Left ventricle myocardium superior (tissue), 1 donor: Measurements from ENCODE around the gene SMC5. TPM values are rescaled to one million over a fixed set of nuclear protein-coding genes. Genes with fewer than 3 reads are reported as not detected.
"Not testable (repeated sequence)": the region's sequence is repeated elsewhere in the genome, so short reads cannot be mapped to it uniquely, and the experiment has no call there.

Source experiments
- ATAC-seq: fragments of 200-7000 bp; cut with Tn5 transposase; one replicate; pipeline ENCODE4 v1.9.1; 2020; ENCODE audit warnings: mild to moderate bottlenecking, moderate library complexity
- DNase-seq: peaks from one replicate; pipeline ENCODE4 v3.0.0-alpha.2; 2020
- intact Hi-C: fragments of 100-400 bp; cut with micrococcal nuclease; formaldehyde crosslinking; loops from one replicate; pipeline ENCODE4 v1.11.0; 2022
- long read RNA-seq: library from polyadenylated mRNA; unstranded; transcript quantifications from one replicate; pipeline ENCODE4 v2.0.0, GENCODE V29; 2021
- total RNA-seq: library from RNA; stranded (reverse); fragmentation: NEBNext Ultra II Directional; extraction: Animal tissue kit (Norgen Biotek cat#: 25700); gene quantifications from one replicate; pipeline ENCODE4 v1.2.1, GENCODE V29; 2021
- donor health status: DM: no; HTN: yes; CAD: no; lungs with severe emphysema.

SMC5 gene
- total RNA-seq, result 10.5 TPM
- long read RNA-seq, full-length matches to known transcripts, result 6 of 23 reads
- long read RNA-seq, partial matches to known transcripts, result 9 of 23 reads
- long read RNA-seq, other reads (novel, unspliced or antisense), result 8 of 23 reads

- peak; percentile 95 for DNase-seq
- intact Hi-C loops, result no loop called here
- ATAC-seq, result peak; percentile 97
Observed at GRCh38 chr9:70258692-70259511, at the start of gene SMC5. Gene SMC5 (plus strand): TSS chr9:70258978. CDS start chr9:70259079, 101 bp downstream.

- intact Hi-C loops, result no loop called here
- ATAC-seq (no peak), DNase-seq (no peak)
Observed at GRCh38 chr9:70217029-70217428, 41.7 kb upstream of the SMC5 start.

GRCh38 chr9:70218767-70219166 lies 40.0 kb upstream of the SMC5 start:
- intact Hi-C loops, result no loop called here
- no peak for ATAC-seq
- DNase-seq, result no peak

- intact Hi-C loops, result no loop called here
- ATAC-seq (no peak), DNase-seq (no peak)
Observed at GRCh38 chr9:70220216-70220615, 38.6 kb upstream of the SMC5 start.

GRCh38 chr9:70222354-70222753 lies 36.4 kb upstream of the SMC5 start:
- ATAC-seq (no peak), DNase-seq (no peak)
- intact Hi-C loops, result no loop called here

- ATAC-seq (peak; percentile 24), DNase-seq (no peak)
- intact Hi-C loops, result no loop called here
Observed at GRCh38 chr9:70228118-70228517, 30.7 kb upstream of the SMC5 start.

- no peak for DNase-seq
- intact Hi-C loops, result no loop called here
- ATAC-seq, result peak; percentile 19
Observed at GRCh38 chr9:70228611-70229010, 30.2 kb upstream of the SMC5 start.

- peak; percentile 95 for ATAC-seq
- intact Hi-C loops, result no loop called here
- DNase-seq, result peak; percentile 48
Observed at GRCh38 chr9:70229026-70229425, 29.8 kb upstream of the SMC5 start.

GRCh38 chr9:70229579-70229978 lies 29.2 kb upstream of the SMC5 start:
- DNase-seq, result no peak
- ATAC-seq, result peak; percentile 52
- intact Hi-C loops, result no loop called here

DNA sequence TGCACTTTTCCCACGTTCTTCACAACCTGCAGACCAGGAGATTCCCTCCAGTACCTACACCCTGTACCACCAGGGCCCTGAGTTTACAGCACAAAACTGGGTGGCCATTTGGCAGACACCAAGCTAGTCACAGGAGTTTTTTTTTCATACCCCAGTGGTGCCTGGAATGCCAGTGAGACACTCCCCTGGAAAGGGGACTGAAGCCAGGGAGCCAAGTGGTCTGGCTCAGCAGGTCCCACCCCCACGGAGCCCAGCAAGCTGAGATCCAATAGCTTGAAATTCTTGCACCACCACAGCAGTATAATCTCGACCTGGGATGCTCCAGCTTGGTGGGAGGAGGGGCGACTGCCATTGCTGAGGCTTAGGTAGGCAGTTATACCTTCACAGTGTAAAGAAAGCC lies 26.3 kb upstream of the SMC5 start:
- ATAC-seq (no peak), DNase-seq (no peak)
- intact Hi-C loops, result no loop called here

DNA sequence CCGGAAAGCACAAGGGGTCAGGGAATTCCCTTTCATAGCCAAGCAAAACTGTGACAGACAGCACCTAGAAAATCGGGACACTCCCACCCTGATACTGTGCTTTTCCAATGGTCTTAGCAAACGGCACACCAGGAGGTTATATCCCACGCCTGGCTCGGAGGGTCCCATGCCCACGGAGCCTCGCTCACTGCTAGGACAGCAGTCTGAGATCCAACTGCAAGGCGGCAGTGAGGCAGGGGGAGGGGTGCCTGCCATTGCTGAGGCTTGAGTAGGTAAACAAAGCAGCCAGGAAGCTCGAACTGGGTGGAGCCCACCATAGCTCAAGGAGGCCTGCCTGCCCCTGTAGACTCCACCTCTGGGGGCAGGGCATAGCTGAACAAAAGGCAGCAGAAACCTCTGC lies 24.6 kb upstream of the SMC5 start:
- intact Hi-C loops, DNase-seq, ATAC-seq: not testable (repeated sequence)

GRCh38 chr9:70245952-70246351 lies 12.8 kb upstream of the SMC5 start:
- intact Hi-C loops, result not testable (repeated sequence)

DNA sequence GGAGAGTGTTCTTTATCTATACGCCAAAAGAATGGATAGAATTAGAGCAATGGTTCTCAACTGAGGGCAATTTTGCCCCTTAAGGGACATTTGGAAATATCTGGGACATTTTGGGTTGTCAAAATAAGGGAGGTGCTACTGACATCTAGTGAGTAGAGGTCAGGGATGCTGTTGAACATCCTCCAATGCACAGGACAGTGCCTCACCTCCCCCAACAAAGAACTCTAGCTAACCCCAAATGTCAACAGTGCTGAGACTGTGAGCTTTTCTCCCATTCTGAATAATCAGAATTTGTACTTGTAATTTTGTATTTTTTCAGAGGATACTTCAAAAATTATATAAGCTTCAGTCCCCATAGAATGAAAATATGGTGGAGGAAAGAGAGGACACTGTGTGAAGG lies 8.6 kb upstream of the SMC5 start:
- intact Hi-C loops, result no loop called here
- no peak for ATAC-seq
- DNase-seq, result no peak

More at GRCh38 chr9:70245952-70246351, 12.8 kb upstream of the SMC5 start:
- not testable (repeated sequence) for ATAC-seq, DNase-seq

GRCh38 chr9:70255486-70255885 lies 3.3 kb upstream of the SMC5 start:
- no peak for ATAC-seq
- no peak for DNase-seq
- intact Hi-C loops, result no loop called here

DNA sequence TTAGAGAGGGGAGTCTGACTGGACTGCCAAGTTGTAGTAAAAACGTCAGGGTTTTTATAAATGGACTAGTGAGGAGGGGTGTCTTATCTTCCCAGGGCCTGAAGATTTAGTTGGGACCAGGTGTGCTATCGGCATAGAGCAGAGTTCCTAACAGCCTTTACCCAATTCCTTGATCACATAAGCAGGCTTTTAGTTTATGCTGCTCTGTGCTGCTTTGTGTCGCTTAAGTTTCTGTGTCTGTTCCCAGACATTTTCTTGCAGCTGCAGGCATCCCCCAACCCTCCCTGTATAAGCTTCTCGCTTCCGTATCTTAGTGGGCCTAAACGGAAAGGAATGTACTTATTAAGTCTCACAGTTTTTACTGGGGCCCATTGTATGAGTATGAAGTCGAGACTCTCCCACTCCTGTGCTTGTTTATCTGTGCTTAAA lies 2.6 kb upstream of the SMC5 start:
- DNase-seq (no peak), ATAC-seq (no peak)
- intact Hi-C loops, result no loop called here

DNA sequence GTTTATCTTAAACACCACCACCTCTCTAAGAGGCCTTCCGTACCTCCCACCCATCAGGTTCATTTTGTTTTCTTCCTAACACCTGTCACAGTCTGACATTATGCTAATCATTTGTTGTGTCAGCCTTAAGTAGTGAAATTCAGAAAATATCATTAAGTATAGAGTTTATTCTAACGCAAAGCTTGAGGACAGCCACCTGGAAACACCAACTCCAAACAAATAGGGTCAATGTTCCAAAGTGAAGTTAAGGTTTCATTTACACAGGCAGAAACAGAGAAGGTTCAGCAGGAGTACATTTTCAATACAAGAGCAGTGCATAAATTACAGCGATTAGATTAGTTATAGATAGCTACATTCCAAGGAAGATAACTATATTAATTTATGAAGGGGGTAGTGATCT lies 1.3 kb upstream of the SMC5 start:
- DNase-seq (no peak), ATAC-seq (no peak)
- intact Hi-C loops, result no loop called here

DNA sequence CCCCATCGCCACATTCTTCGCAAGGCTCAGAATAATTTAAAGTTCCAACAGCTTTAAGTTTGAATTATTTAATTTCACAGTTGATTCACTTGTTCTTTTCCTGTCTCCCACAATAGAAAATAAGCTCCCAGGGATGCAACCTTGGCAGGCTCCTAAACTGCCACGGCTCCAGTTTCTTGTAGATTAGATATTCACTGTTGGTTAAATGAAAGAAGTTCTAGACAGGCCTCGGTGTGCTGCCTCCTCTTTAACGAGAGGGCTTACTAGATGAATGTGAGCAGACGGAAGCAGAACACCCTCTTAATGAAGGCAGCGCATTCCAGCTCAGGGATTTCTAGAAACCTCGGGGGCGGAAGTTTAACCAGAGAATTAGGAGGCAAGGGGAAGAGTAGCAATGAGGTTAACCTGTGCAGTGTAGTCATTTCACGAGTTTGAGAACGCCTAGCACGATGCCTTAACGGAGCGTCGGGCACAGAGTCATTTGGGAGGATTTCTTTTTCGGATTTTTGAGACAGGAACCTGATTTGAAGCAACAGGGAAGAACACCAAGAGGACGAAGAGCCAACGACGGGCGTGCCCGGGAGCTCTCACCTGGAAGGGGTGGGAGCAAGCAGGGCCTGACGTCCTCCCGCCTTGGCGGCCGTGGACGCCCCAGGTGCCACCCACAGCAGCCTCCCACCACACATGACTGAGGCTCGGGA lies 637 bp upstream of the SMC5 start:
- ATAC-seq (peak; percentile 67), DNase-seq (no peak)
- intact Hi-C loops, result no loop called here

DNA sequence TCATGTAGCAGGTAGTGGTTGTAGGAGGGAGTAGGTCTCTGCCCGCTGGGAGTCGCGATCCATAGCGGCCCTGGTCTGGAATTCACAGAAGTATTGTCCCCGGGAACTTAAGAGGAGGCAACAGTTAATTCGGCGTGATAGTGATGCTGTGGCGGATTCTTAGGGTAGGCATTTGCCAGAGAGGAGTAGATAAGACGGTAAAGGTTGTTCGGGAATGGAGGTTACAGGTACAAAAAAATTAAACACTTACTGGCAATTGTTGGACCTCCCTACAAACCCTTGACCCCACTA lies 679 bp downstream of the SMC5 start:
- no peak for DNase-seq
- intact Hi-C loops, result no loop called here
- ATAC-seq, result no peak

DNA sequence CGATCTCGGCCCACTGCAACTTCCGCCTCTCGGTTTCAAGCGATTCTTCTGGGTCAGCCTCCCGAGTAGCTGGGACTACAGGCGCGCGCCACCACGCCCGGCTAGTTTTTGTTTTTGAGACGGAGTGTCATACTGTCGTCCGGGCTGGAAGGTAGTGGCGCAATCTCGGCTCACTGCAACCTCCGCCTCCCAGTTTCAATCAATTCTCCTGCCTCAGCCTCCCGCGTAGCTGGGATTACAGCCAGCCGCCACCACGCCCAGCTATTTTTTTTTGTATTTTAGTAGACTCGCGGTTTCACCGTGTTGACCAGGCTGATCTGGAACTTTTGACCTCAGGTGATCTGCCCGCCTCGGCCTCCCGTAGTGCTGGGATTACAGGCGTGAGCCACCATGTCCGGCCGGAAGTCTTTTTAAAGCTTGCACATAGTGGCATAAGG lies 1.2 kb downstream of the SMC5 start:
- DNase-seq (no peak), ATAC-seq (no peak)
- intact Hi-C loops, result no loop called here

DNA sequence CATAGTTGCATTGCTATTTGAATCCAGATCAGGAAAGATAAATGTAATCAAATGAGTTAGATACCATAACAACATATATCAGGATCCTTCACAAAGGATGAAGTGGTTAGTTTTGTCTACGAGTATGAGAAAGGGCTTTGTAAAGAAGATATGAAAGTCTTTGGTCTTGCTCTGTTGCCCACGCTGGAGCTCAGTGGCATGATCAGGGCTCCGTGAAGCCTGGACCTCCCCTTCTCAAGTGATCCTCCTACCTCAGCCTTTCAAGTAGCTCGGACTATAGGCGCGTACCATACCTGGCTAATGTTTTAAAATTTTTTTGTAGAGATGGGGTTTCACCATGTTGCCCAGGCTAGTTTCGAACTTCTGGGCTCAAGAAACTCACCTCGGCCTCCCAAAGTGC lies 1.8 kb downstream of the SMC5 start:
- intact Hi-C loops, result no loop called here
- ATAC-seq, result no peak
- no peak for DNase-seq
